Ishikawa (cell line): ENCODE results near the gene SLCO2A1.

Source experiments
- CEBPB ChIP-seq: IDR thresholded peaks from 2 replicates; pipeline ENCODE4 v1.6.1; 2012
- CREB1 ChIP-seq: IDR thresholded peaks from 2 replicates; pipeline ENCODE4 v1.6.1; 2012; ENCODE audit warnings: low read depth
- EGR1 ChIP-seq: IDR thresholded peaks from 2 replicates; pipeline ENCODE4 v1.6.1; 2012
- EP300 ChIP-seq: IDR thresholded peaks from 2 replicates; pipeline ENCODE4 v1.6.1; 2012; ENCODE audit warnings: borderline replicate concordance
- FOXM1 ChIP-seq: IDR thresholded peaks from 2 replicates; pipeline ENCODE4 v1.6.1; 2012; ENCODE audit warnings: low read depth, borderline replicate concordance
- NFIC ChIP-seq: IDR thresholded peaks from 2 replicates; pipeline ENCODE4 v1.6.1; 2012
- RAD21 ChIP-seq: IDR thresholded peaks from 2 replicates; pipeline ENCODE4 v1.6.1; 2012; ENCODE audit warnings: low read depth
- REST ChIP-seq: IDR thresholded peaks from 2 replicates; pipeline ENCODE4 v1.6.1; 2012; ENCODE audit warnings: low read depth, mild to moderate bottlenecking
- TAF1 ChIP-seq: IDR thresholded peaks from 2 replicates; pipeline ENCODE4 v1.6.1; 2012; ENCODE audit warnings: low read depth, mild to moderate bottlenecking
- TCF12 ChIP-seq: IDR thresholded peaks from 2 replicates; pipeline ENCODE4 v1.6.1; 2012; ENCODE audit warnings: low read depth
- TEAD4 ChIP-seq: IDR thresholded peaks from 2 replicates; pipeline ENCODE4 v1.6.1; 2012
- USF1 ChIP-seq: IDR thresholded peaks from 2 replicates; pipeline ENCODE4 v1.6.1; 2012
- YY1 ChIP-seq: IDR thresholded peaks from 2 replicates; pipeline ENCODE4 v1.6.1; 2012; ENCODE audit warnings: low read depth
- ZBTB7A ChIP-seq: IDR thresholded peaks from 2 replicates; pipeline ENCODE4 v1.6.1; 2012; ENCODE audit warnings: low read depth
- TF ChIP-seq, protein P1 (sequence below): IDR thresholded peaks from 2 replicates; pipeline ENCODE4 v1.6.1; 2012

SLCO2A1 gene

GRCh38 chr3:134018850-134019249 is 10.9 kb downstream of the SLCO2A1 start:
- TF ChIP-seq, protein P1, sequence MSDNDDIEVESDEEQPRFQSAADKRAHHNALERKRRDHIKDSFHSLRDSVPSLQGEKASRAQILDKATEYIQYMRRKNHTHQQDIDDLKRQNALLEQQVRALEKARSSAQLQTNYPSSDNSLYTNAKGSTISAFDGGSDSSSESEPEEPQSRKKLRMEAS, result no peak
- TF ChIP-seq TEAD4 (no peak), CREB1 (no peak), RAD21 (no peak), NFIC (no peak), FOXM1 (no peak), CEBPB (no peak), EGR1 (no peak), USF1 (no peak), YY1 (no peak), ZBTB7A (no peak), TAF1 (no peak), TCF12 (no peak), EP300 (no peak), REST (no peak)

GRCh38 chr3:134018406-134018805 is 11.3 kb downstream of the SLCO2A1 start:
- TF ChIP-seq RAD21 (no peak), FOXM1 (no peak), ZBTB7A (no peak), EGR1 (no peak), TEAD4 (no peak), CEBPB (no peak), CREB1 (no peak), NFIC (no peak), REST (no peak), TAF1 (no peak), YY1 (no peak), TCF12 (no peak), EP300 (no peak), USF1 (no peak)
- TF ChIP-seq, protein P1, result no peak

- TF ChIP-seq EP300 (no peak), USF1 (no peak), EGR1 (no peak), TAF1 (no peak)
- TF ChIP-seq, protein P1, result no peak
Observed at GRCh38 chr3:134017490-134017889, 12.2 kb downstream of the SLCO2A1 start.

DNA sequence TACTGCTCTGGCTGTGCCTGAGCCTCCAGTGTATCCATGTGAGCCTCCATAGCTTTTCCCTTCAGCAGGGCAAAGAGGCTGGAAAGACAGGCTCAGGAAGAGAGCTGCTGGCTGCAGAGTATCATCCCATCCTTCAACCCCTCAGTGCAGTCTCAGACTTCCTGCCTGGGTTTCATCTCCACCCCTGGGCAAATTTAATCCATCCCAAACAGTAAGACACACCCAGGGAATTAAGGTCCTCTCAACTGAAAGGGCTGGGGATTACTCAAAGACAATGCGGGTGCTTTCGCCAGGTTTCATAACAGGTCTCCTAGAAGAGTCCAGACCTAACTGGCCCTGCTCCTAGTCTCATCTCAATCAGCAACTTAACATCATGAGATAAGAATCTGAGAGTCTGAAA is 15.5 kb downstream of the SLCO2A1 start:
- TF ChIP-seq NFIC (no peak), TCF12 (no peak), USF1 (no peak), EGR1 (no peak), EP300 (no peak), TEAD4 (no peak), YY1 (no peak)
- TF ChIP-seq, protein P1, result no peak

DNA sequence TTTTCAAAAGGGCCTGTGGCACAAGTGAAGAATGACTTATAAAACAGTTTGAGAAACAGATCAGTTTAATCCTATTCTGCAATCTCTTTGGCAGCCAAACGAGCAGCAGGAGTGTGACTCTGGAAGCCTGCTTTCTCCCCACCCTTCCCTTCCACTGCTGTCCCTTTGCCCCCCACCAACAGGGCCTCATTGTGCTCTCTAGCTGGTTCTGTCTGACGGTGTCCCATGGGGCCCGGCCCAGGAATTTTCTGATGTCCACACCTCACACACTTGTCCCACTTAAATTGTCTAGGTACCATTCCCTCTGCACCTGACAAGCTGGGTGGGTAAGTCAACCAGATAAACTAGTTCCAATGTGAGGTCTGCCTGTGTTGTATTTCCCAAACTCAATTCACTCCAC is 16.4 kb downstream of the SLCO2A1 start:
- TF ChIP-seq USF1 (no peak), CREB1 (no peak), YY1 (no peak), NFIC (no peak), RAD21 (no peak), TAF1 (no peak), REST (no peak), TCF12 (no peak), TEAD4 (no peak), EGR1 (no peak), FOXM1 (no peak), ZBTB7A (no peak)
- TF ChIP-seq, protein P1, result no peak
